ENCODE measurements around the gene SAAL1.
"Not testable (repeated sequence)": the region's sequence is repeated elsewhere in the genome, so short reads cannot be mapped to it uniquely, and the experiment has no call there.

Gene SAAL1, protein sequence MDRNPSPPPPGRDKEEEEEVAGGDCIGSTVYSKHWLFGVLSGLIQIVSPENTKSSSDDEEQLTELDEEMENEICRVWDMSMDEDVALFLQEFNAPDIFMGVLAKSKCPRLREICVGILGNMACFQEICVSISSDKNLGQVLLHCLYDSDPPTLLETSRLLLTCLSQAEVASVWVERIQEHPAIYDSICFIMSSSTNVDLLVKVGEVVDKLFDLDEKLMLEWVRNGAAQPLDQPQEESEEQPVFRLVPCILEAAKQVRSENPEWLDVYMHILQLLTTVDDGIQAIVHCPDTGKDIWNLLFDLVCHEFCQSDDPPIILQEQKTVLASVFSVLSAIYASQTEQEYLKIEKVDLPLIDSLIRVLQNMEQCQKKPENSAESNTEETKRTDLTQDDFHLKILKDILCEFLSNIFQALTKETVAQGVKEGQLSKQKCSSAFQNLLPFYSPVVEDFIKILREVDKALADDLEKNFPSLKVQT
- total RNA-seq: 15.4 to 22.4 (median 19.9) reads per million in 4 experiments

DNA sequence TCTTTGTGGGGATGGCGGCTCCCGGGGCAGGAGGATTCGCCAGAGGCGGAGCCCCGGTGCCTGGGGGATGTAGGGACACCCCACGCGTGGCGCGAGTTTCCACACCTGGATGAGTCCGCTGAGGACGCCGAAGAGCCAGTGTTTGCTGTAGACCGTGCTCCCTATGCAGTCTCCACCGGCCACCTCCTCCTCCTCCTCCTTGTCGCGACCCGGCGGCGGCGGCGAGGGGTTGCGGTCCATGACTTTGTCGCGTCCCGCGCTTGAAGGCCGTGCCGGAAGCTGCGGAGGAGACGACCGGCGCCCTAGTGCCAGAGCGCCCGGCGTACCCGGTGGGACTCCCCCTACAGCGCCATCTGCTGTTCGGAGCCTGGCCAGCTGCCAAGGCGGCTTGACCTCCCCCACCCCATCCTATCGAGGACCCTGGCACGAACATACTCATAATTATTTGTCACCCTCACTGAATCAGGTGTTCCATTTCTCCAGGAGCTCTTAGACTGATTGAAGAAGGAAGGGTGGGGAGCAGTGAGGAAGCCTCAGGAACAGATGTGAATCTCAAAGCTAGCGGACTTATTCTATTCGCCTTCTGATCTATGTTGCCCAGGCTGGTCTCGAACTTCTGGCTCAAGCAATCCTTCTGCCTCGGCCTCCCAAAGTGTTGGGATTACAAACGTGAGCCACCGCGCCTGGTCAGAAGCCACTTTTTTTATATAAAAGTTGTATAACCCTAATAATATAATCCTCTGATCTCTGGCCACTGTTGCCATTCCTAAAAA, at the start of gene SAAL1:
TSS of gene SAAL1 (minus strand) at position 281 of the 773 bp plus-strand sequence. CDS start at position 240, 41 bp downstream.
- peak; percentile 78 for DNase-seq

DNA sequence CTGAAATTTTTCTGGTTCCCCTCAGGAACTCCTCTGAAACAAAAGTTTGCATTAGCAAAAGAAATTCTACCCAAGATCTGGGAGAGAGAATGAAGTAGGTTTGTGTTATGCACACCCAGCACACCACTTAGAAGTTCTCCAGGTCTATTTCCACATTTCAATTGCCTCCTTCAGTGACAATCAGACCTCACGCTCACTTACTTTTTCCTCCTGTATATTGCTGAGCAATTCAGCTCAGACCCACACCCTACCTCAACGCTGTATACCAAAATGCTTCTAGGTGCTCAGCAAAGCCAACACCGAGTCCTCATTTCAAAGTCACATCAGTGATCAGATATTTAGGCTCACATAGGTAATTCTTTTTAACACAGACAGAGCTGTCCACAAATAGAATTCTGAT, 45.7 kb upstream of the SAAL1 start:
- DNase-seq: no peak

DNA sequence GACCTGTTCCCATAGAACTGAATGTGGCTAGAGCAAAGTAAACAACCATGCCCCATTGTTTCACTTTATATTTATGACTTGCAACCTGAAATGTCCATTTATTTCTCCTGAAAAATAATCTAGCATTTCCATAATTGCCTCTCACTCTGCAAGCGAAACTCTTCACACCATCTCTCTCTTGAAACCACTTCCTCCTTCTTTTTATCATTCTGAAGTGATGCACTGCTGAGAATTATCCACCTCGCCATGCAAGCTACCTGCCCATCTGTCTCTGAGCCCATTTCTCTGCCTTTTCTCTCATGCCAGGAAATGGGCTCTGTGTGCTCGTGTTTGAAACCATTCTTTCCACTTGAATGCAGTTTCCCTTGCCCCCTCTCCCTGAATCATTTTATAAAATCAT, 40.0 kb upstream of the SAAL1 start:
- no peak for DNase-seq

DNA sequence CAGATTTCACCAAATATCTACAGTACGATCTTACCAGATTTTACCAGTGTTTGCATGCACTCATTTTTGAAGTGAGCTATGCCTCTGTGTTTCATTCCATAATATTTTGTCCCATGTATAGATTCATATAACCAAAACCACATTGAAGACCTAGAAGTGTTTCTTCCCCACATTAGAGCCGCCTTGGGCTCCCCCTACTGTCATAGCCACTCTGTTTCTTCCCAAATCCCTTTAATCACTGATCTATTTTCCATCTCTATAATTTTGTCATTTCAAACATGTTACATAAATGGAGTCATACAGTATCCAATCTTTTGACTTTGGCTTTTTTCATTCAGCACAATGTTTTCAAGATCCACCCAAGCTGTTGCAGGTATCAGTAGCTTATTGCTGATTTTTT, 39.1 kb upstream of the SAAL1 start:
- DNase-seq: no peak

DNA sequence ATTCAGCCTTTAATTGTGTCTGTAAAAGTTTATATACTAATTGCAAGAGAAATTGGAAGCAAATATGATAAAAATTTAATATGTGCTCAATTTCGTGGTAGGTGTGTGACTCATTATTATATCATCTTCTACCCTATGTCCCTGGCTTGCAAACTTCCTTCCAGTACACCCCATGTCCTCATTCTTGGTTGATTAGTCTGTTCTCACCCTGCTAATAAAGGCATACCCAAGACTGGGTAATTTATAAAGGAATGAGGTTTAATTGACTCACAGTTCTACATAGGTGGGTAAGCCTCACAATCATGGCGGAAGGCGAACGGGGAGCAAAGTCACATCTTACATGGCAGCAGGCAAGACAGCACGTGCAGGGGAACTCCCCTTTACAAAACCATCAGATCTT, 38.4 kb upstream of the SAAL1 start:
- no peak for DNase-seq

DNA sequence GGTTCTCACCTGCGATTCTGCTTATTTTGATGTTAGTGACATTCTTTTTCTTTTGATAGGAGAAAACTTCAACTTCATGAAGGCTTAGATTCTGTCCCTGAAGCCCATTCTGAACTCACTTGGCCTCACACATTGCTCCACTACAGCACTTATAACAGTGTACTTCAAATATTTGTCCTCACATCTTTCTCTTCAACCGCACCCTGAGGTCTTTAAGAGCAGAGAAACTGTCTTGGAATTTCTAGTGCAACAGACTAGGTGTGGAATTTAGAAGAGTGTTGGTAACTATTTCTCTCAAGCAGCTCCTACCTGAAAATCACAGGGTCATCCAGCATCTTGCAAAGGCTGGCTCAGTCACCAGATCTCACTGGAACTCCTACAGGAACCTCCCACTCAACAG, 34.3 kb upstream of the SAAL1 start:
- no peak for DNase-seq

DNA sequence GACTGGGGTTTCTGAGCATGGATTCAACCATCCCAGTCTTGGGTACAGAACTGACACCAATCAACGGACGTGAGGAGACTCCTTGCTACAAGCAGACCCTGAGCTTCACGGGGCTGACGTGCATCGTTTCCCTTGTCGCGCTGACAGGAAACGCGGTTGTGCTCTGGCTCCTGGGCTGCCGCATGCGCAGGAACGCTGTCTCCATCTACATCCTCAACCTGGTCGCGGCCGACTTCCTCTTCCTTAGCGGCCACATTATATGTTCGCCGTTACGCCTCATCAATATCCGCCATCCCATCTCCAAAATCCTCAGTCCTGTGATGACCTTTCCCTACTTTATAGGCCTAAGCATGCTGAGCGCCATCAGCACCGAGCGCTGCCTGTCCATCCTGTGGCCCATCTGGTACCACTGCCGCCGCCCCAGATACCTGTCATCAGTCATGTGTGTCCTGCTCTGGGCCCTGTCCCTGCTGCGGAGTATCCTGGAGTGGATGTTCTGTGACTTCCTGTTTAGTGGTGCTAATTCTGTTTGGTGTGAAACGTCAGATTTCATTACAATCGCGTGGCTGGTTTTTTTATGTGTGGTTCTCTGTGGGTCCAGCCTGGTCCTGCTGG, 31.4 kb upstream of the SAAL1 start:
- no peak for DNase-seq

DNA sequence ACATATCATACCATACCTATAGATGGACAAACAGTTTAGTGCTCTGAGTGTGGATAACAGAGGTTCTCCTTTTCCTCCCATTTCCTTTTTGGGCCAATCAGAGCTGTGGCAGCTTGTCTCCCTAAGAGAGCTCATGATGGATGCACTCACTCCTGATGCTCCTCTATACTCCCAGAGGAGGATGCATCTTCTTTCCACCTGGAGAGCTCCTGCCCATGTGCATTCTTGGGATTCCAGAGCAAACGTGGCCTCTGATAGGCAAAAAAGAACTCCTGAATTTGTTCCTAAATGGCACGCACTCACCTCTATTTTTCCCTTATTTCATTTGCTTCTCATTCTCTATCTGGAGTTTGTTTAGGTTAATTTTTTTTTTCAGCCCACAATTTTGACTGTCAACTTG, 29.4 kb upstream of the SAAL1 start:
- DNase-seq: no peak

DNA sequence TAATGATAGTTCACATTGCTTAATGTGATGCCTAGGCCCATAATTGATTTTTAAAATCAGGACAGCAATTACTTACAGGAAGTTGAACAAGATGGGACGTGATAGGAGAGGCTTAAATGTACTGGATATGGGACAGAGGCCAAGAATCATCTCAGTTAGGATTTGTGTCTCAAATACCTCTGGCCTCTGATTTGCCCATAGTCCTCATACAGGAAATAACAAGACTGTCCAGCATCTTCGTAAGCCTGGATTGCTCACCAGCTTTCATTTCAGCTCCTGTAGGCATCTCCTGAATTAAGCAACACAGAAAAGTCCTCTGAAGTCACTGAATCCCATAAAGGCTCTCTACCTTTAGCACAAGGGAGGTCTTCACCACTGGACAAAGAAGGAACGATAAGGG, 26.5 kb upstream of the SAAL1 start, which contains the start of gene MRGPRX3:
TSS of gene MRGPRX3 (plus strand) at position 231 of the 400 bp plus-strand sequence. CDS start 4,632 bp downstream, outside the sequence.
- no peak for DNase-seq

DNA sequence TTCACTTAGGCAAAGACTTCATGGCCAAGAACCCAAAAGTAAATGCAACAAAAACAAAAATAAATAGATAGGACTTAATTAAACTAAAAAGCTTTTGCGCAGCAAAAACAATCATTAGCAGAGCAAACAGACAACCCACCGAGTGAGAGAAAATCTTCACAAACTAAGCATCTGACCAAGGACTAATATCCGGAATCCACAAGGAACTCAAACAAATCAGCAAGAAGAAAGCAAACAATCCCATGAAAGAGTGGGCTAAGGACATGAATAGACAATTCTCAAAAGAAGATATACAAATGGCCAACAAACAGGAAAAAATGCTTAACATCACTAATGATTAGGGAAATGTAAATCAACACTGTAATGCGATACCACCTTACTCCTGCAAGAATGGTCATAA, 25.2 kb upstream of the SAAL1 start:
- DNase-seq: not testable (repeated sequence)

DNA sequence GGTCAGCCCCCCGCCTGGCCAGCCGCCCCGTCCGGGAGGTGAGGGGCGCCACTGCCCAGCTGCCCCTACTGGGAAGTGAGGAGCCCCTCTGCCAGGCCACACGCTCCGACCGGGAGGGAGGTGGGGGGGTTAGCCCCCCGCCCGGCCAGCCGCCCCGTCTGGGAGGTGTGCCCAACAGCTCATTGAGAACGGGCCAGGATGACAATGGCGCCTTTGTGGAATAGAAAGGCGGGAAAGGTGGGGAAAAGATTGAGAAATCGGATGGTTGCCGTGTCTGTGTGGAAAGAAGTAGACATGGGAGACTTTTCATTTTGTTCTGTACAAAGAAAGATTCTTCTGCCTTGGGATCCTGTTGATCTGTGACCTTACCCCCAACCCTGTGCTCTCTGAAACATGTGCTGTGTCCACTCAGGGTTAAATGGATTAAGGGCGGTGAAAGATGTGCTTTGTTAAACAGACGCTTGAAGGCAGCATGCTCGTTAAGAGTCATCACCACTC, 15.5 kb upstream of the SAAL1 start:
- not testable (repeated sequence) for DNase-seq

DNA sequence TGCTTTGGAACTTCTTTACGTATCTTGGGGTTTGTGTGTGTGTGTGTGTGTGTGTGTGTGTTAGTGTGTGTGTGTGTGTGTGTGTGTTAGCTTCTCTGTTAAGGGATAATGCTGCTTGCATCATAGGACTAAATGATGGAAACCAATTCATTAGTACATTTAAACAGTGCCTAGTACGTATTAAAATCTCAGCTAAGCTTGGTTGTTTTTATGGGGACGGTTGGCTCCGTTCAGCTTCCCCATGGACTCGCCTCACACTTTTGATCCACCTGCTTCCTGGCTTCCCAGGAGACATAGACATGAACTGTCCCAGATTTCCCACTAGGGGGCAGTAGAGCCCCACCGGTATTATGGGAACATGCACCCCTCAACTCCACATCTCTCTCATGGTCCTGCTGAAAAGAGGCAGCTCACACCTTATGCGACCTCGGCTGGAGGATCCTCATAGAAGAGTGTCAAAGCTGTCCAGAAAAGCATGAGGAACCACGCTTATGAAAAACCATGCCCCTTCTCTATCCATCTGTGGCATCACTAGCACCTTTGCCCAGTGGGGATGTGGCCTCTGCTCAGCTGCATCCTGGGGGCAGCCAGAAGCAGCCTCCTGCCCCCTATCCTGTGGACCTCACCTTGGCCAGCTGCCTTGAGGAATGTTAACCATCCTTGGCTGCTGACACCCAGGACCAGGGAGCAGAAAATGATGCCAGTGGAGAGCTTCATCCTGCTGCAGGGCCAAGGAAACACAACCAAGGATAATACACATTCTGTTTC, 9.7 kb upstream of the SAAL1 start:
- DNase-seq: peak; percentile 53

DNA sequence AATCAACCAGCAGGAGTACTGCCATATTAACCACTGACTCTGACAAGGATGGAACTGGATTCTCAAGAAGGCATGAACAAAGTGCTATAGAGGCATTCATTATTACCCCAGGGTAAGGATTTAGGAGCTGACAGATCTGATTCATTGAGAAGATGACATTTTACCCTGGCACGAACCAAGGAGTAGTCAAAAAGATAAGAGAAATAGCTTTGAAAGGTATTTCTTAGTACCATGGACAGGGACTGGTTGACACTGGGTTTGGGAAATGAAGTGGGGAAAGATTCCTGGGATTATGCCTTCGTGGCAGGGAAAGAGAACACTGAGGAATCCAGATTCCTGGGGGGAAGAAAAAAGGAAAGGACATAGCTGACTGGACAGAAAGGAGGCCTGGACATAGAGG, 5.1 kb upstream of the SAAL1 start:
- no peak for DNase-seq

DNA sequence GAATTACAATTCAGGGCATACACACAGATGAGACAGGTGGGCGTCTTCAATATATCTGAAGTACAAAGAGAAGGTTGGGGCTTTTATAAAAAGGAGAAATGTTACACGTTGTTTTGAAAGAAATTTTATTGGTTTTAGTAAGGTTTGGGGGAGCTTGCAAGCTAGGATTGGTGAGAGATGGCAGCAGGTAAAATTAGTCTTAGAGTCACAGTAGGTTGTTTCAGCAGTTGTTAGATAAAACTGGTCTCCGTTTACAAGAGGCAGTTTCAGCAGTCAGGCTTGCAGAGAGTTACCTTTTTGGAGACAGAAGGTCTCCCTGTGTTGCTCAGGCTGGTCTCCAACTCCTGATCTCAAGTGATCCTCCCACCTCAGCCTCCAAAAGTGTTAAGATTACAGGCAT, 2.4 kb upstream of the SAAL1 start:
- DNase-seq: no peak

DNA sequence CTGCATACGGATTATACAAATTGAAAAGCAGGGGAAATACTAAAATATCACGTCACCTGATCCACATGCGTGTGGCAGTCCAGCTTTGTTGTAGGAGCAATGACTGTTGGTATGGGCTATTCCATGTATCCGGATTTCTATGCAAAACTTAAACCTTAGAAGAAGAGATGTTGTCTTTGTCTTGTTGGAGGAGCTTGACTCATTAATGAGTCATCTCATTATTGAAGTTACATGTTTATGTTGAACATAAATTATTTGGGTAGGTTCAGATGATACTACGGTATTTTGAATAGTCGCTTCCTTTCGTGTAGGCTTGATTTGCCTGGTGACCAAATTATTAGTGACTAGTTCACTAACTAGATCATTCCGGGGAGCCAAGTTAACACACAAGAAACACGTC, 806 bp upstream of the SAAL1 start:
- no peak for DNase-seq

DNA sequence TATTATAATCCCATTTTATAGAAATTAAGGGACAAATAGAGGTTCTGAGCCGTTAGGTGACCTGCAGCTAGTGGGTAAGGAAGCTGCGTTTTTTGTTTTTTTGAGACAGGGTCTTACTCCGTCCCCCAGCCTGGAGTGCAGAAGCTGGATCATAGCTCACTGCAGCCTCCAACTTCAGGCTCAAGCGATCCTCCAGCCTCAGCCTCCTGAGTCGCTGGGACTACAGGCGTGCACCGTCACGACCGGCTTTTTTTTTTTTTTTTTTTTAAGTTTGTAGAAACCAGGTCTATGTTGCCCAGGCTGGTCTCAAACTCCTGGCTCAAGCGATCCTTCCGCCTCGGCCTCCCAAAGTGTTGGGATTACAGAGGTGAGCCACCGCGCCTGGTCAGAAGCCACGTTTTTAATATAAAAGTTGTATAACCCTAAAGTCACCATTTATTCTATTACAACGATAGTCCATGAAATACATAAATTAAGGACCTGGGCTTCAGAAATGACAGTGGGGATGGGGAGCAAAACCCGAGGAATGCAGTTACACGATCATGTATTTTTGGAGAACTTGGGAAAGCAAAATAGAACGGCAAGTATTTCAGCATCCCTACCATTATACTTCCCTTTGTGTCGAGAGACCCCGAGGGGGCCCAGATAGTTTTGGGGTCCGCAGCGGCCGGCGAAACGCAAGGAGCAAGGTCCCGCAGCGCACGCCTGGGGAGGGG, 638 bp downstream of the SAAL1 start:
- no peak for DNase-seq

DNA sequence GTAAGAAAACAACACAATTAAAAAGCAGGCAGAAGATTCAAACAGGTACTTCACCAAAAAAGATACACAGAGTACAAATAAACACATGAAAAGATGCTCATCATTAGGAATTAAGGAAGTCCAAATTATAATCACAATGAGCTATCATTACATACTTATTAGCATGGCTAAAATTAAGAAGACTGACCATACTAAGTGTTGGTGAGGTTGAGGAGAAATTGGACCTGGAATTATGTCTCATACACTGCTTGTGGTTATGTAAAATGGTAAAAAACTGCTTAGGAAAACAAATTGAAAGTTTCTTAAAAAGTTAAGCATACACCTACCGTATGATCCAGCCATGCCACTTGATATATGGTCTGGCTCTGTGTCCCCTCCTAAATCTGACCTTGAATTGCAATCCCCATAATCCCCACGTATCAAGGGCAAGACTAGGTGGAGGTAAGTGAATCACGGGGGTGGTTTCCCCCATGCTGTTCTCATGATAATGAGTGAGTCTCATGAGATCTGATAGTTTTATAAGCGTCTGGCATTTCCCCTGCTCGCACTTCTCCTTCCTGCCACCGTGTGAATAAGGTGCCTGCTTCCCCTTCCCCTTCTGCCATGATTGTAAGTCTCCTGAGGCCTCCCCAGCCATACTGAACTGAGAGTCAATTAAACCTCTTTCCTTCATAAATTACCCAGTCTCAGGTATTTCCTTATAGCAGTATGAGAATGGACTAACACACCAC, 4.8 kb downstream of the SAAL1 start:
- no peak for DNase-seq

DNA sequence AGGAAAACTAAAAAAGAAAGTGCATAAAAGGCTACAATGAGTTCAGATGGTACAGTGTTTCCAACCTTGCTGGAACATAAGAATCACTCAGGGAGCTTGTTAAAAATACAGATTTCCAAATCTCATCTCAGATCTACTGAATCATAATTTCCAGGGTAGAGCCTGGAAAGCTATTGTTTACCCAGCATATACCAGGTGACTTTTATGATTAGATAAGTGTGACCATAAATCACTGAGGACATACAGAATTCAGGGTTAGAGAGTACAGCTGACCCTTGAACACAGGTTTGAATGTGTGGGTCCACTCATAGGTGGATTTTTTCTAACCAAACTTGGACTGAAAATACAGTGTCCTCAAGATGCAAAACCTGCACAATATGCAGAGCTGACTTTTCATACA, 11.9 kb downstream of the SAAL1 start:
- DNase-seq: no peak

DNA sequence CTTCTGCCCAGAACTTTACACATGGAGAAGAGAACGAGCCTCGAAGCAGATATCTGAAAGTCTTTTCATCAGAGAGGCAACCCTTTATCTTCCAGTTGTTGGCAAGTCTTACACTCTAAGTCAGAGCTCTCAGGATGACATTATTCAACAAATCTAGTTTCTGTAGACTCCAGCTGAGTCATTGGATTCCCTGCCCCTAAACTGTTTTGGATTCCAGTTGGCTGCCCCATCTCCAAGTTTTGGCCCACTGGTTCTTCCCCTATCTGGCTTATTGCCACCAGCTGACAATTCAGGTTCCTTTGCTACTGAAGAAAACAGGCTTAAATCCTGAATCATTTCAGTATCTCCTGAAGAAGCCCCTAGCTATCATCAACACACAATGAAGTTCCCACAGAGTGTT, 14.2 kb downstream of the SAAL1 start:
- DNase-seq: no peak

DNA sequence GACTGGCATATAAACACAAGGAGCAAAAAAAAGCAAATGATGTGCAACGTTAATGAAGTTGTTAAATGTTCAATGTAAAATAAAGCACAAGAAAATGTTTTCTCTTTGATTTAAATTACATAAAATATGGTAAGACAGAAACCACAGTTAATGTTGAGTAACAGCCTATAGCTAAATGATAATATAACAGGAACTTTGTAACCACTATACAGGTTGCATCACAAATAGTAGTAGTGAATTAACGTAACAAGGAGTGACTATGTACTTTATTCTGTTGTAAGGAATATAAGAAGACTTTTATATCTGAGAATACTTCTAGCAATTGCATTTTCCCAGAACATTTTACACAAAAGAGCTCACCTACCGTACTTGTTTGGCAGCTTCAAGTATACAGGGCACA, 16.9 kb downstream of the SAAL1 start:
- no peak for DNase-seq

DNA sequence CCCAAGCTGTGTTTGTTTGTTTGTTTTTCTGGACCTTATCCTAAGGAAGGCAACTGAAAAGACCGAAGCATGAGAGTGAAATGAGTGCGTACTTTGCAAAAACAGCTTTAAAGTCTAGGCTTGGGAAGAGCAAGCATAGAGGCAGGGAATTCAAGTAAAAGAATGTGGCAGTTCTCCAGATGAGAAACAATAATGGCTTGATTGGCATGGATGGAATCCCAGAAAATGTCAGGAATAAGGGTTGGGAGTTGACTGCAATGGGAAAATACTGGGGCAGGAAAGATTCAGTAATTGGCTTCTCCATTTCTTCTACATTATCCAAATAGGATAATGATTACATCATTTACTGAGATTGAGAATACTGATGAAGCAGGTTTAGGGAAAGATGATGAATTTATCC, 17.5 kb downstream of the SAAL1 start:
- DNase-seq: no peak
